HEK293T (cell line): Measurements from ENCODE around the gene RPL18A.

Source experiments
- ARNT ChIP-seq: fragments of 450-650 bp; IDR thresholded peaks from 2 replicates; pipeline ENCODE4 v1.6.1; 2017; ENCODE audit warnings: mild to moderate bottlenecking
- BHLHE40 ChIP-seq: fragments of 450-650 bp; IDR thresholded peaks from 2 replicates; pipeline ENCODE4 v1.6.1; 2016; ENCODE audit warnings: mild to moderate bottlenecking, moderate library complexity, borderline replicate concordance
- CTBP1 ChIP-seq: fragments of 450-650 bp; IDR thresholded peaks from 2 replicates; pipeline ENCODE4 v1.6.1; 2016; ENCODE audit warnings: borderline replicate concordance
- ELF4 ChIP-seq: fragments of 450-650 bp; IDR thresholded peaks from 2 replicates; pipeline ENCODE4 v1.6.1; 2017; ENCODE audit warnings: antibody characterized with exemption
- FOXK2 ChIP-seq: fragments of 450-650 bp; IDR thresholded peaks from 2 replicates; pipeline ENCODE4 v1.6.1; 2016; ENCODE audit warnings: mild to moderate bottlenecking
- FOXM1 ChIP-seq: fragments of 450-650 bp; IDR thresholded peaks from 2 replicates; pipeline ENCODE4 v1.6.1; 2017; ENCODE audit warnings: mild to moderate bottlenecking, borderline replicate concordance
- HDGF ChIP-seq: fragments of 450-650 bp; IDR thresholded peaks from 2 replicates; pipeline ENCODE4 v1.6.1; 2017; ENCODE audit warnings: antibody characterized with exemption, borderline replicate concordance
- LEF1 ChIP-seq: fragments of 450-650 bp; IDR thresholded peaks from 2 replicates; pipeline ENCODE4 v1.6.1; 2017; ENCODE audit warnings: mild to moderate bottlenecking, borderline replicate concordance
- NFRKB ChIP-seq: fragments of 450-650 bp; IDR thresholded peaks from 2 replicates; pipeline ENCODE4 v1.6.1; 2016; ENCODE audit warnings: mild to moderate bottlenecking, moderate library complexity
- PKNOX1 ChIP-seq: fragments of 450-650 bp; IDR thresholded peaks from 2 replicates; pipeline ENCODE4 v1.6.1; 2016
- SP1 ChIP-seq: fragments of 450-650 bp; IDR thresholded peaks from 2 replicates; pipeline ENCODE4 v1.6.1; 2017
- SUZ12 ChIP-seq: fragments of 450-650 bp; IDR thresholded peaks from 2 replicates; pipeline ENCODE4 v1.6.1; 2016; ENCODE audit warnings: mild to moderate bottlenecking
- TARDBP ChIP-seq: fragments of 450-650 bp; IDR thresholded peaks from 2 replicates; pipeline ENCODE4 v1.6.1; 2016
- ZNF384 ChIP-seq: fragments of 450-650 bp; IDR thresholded peaks from 2 replicates; pipeline ENCODE4 v1.6.1; 2016

- TF ChIP-seq ELF4 (no peak), FOXM1 (no peak), SP1 (no peak), TARDBP (no peak), BHLHE40 (no peak), CTBP1 (no peak), HDGF (no peak), ARNT (no peak), NFRKB (no peak), SUZ12 (no peak), ZNF384 (no peak), FOXK2 (no peak), LEF1 (no peak), PKNOX1 (no peak)
These were observed 752 bp downstream of the RPL18A start for GRCh38 chr19:17860331-17860992.
